Fibroblast of the aortic adventitia (primary cell): Measurements from ENCODE around the gene CEP85L. TPM values are rescaled to one million over a fixed set of nuclear protein-coding genes. Genes with fewer than 3 reads are reported as not detected.

Source experiments
- DNase-seq: peaks from one replicate; pipeline ENCODE4 v3.0.0-alpha.2; 2010; ENCODE audit warnings: low read depth
- H3K4me3 ChIP-seq: 2 replicates; pipeline ENCODE4 v1.5.1; 2011; ENCODE audit warnings: low read depth, mild to moderate bottlenecking, control low read depth, low read length, moderate library complexity
- CTCF ChIP-seq: IDR thresholded peaks from 2 replicates; pipeline ENCODE4 v1.5.1; 2011; ENCODE audit warnings: mild to moderate bottlenecking, low read length, control low read depth, inconsistent platforms; ENCODE audit not compliant: insufficient read depth
- total RNA-seq: library from RNA; depleted of rRNA; stranded (reverse); fragments of >200 nt; gene quantifications from 2 replicates; pipeline ENCODE4 v1.2.3, GENCODE V29; 2012; ENCODE audit warnings: low replicate concordance

The CEP85L gene
- total RNA-seq, 1 donor, result 17.1 TPM

GRCh38 chr6:118641042-118641441, 10.3 kb downstream of the CEP85L start:
- DNase-seq, result no peak
- H3K4me3 ChIP-seq, result no peak overlapping the region
- TF ChIP-seq CTCF, result no peak

- TF ChIP-seq CTCF, result no peak
- H3K4me3 ChIP-seq, result no peak overlapping the region
- DNase-seq, result no peak
Observed at GRCh38 chr6:118639054-118639964, 12.1 kb downstream of the CEP85L start.

- no peak for TF ChIP-seq CTCF
- no peak for DNase-seq
- no peak overlapping the region for H3K4me3 ChIP-seq
Observed at GRCh38 chr6:118638288-118638687, 13.1 kb downstream of the CEP85L start.

GRCh38 chr6:118635909-118636735, 15.3 kb downstream of the CEP85L start:
- H3K4me3 ChIP-seq, result no peak overlapping the region
- DNase-seq, result no peak
- TF ChIP-seq CTCF, result no peak

GRCh38 chr6:118632359-118632758, 19.0 kb downstream of the CEP85L start:
- H3K4me3 ChIP-seq, result no peak overlapping the region
- DNase-seq, result no peak
- no peak for TF ChIP-seq CTCF

GRCh38 chr6:118630923-118631322, 20.5 kb downstream of the CEP85L start:
- H3K4me3 ChIP-seq, result no peak overlapping the region
- DNase-seq, result no peak
- no peak for TF ChIP-seq CTCF
